Upper lobe of left lung (tissue), 6 donors: ENCODE data around the gene FMNL2. TPM values are rescaled to one million over a fixed set of nuclear protein-coding genes. Genes with fewer than 3 reads are reported as not detected.

Experiments used
- ATAC-seq, 2 donors: fragments of 200-7000 bp; cut with Tn5 transposase; one replicate each; pipeline ENCODE4 v1.9.1; 2022; ENCODE audit warnings: mild to moderate bottlenecking in 2 of 2, moderate library complexity in 2 of 2; ENCODE audit not compliant: low FRiP score in 2 of 2
- DNase-seq, 2 donors: peaks; one replicate each; pipeline ENCODE4 v3.0.0-alpha.2; 2019 to 2020
- H3K27ac ChIP-seq, 4 donors: fragments of 200-600 bp; sonication (generic); one replicate each; pipeline ENCODE4 v1.5.1; 2016 to 2019
- H3K27me3 ChIP-seq, 4 donors: fragments of 200-600 bp; sonication (generic); one replicate each; pipeline ENCODE4 v1.5.1; 2017 to 2019
- H3K36me3 ChIP-seq, 4 donors: fragments of 200-600 bp; sonication (generic); one replicate each; pipeline ENCODE4 v1.5.1; 2016 to 2019
- H3K4me1 ChIP-seq, 4 donors: fragments of 200-600 bp; sonication (generic); one replicate each; pipeline ENCODE4 v1.5.1; 2018 to 2019
- H3K4me3 ChIP-seq, 4 donors: fragments of 200-600 bp; sonication (generic); one replicate each; pipeline ENCODE4 v1.5.1; 2017 to 2019; ENCODE audit warnings: mild to moderate bottlenecking in 2 of 4, moderate library complexity in 1 of 4
- H3K9me3 ChIP-seq, 4 donors: fragments of 200-600 bp; sonication (generic); one replicate each; pipeline ENCODE4 v1.5.1; 2018 to 2019
- CTCF ChIP-seq, 6 experiments: fragments of 450-650 bp in 4 of 6; fragments of 200-600 bp in 2 of 6; sonication (generic) in 2 of 6; IDR thresholded peaks; one replicate each; pipeline ENCODE4 v1.5.1; 2016 to 2019; ENCODE audit warnings: antibody characterized with exemption in 6 of 6
- EP300 ChIP-seq, 4 donors: sonication (generic); formaldehyde crosslinking; IDR thresholded peaks; one replicate each; pipeline ENCODE4 v1.5.1; 2017; ENCODE audit warnings: antibody characterized with exemption in 4 of 4, control low read depth in 2 of 4
- POLR2A ChIP-seq, 4 donors: fragments of 450-650 bp; IDR thresholded peaks; one replicate each; pipeline ENCODE4 v1.5.1; 2016 to 2017; ENCODE audit warnings: antibody characterized with exemption in 4 of 4, mild to moderate bottlenecking in 2 of 4
- POLR2AphosphoS5 ChIP-seq, 2 donors: sonication (generic); formaldehyde crosslinking; IDR thresholded peaks; one replicate each; pipeline ENCODE4 v1.5.1; 2017; ENCODE audit warnings: antibody characterized with exemption in 2 of 2
- WGBS, 2 donors: methylation state at CpG; one replicate each; pipeline ENCODE4 v1.1.5; 2017 to 2018; 5-methylcytosine and 5-hydroxymethylcytosine counted together
- total RNA-seq, 6 donors: library from RNA; depleted of rRNA in 4 of 6; stranded (reverse); fragments of >200 nt in 4 of 6; gene quantifications; one replicate each; pipeline versions ENCODE4 v1.1.0 to v1.2.1, GENCODE V29; 2016 to 2021
- donor health status: DM: no; HTN: no; CAD: no; lungs with moderate emphysema.
- donor health status: DM: no; HTN: yes; CAD: no; lungs with severe emphysema.

FMNL2 gene
- total RNA-seq, 6 donors from 2014 or later: 49.9 to 160 (median 66.9) TPM

GRCh38 chr2:152428800-152429582, 94.0 kb downstream of the FMNL2 start:
- 82 to 83% methylated on average over 8 of the region's 8 CpGs for WGBS, 2 donors
- DNase-seq: no peak

GRCh38 chr2:152430876-152431275, 95.9 kb downstream of the FMNL2 start:
- Histone ChIP-seq H3K4me3 (no peak overlapping the region), H3K9me3 (no peaks in the 10 kb centered on the region), H3K4me1 (peaks cover 21 to 38% (median 22%) of the 10 kb centered on the region in 4 donors), H3K36me3 (no peaks in the 10 kb centered on the region), H3K27ac (no peak overlapping the region), H3K27me3 (no peaks in the 10 kb centered on the region)
- TF ChIP-seq POLR2A (IDR thresholded peaks at IDR 0.05) (no peak), CTCF (IDR thresholded peaks at IDR 0.05) (no peak), EP300 (IDR thresholded peaks at IDR 0.05) (no peak), POLR2AphosphoS5 (IDR thresholded peaks at IDR 0.05) (no peak)
- ATAC-seq (no peak), DNase-seq (no peak)
- 85 to 95% methylated on average over 1 of the region's 1 CpG for WGBS, 2 donors

More at GRCh38 chr2:152428800-152429582, 94.0 kb downstream of the FMNL2 start:
- no peaks in the 10 kb centered on the region for H3K9me3 ChIP-seq
- no peaks in the 10 kb centered on the region for H3K27me3 ChIP-seq
- no peak overlapping the region for H3K27ac ChIP-seq
- ATAC-seq: no peak
- no peak overlapping the region for H3K4me3 ChIP-seq
- no peaks in the 10 kb centered on the region for H3K36me3 ChIP-seq
- no peak for TF ChIP-seq EP300 (IDR thresholded peaks at IDR 0.05)
- TF ChIP-seq POLR2AphosphoS5 (IDR thresholded peaks at IDR 0.05): no peak
- TF ChIP-seq POLR2A (IDR thresholded peaks at IDR 0.05): no peak
- TF ChIP-seq CTCF (IDR thresholded peaks at IDR 0.05): no peak
- H3K4me1 ChIP-seq: peaks cover 21 to 32% (median 22%) of the 10 kb centered on the region in 4 donors

DNA sequence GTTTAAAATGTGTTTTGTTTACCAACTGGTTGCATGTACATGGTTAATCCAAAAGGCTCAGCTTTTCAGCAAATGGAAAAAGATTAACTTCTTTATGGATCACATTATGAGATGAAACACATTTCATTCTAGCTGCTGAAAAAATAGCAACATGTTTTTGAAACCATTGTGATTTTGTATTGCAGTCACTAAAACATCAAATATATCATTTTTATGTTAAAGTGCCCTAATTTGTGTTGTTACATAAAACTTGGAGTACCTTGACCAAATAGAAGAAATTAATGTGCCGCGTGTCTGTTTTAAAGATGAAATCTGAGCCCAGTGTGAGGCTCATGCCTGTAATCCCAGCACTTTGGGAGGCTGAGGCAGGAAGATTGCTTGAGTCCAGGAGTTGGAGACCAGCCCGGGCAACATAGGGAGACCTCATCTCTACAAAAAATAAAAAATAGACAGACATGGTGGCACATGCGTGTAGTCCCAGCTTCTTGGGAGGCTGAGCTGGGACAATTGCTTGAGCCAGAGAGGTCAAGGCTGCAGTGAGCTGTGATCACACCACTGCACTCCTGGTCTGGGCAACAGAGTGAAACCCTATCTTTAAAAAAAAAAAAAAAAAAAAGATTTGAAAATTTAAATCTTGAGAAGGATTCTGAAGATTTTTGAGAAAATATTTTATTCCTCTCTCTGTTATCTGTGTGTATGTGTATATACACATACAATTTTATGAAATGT, 96.6 kb downstream of the FMNL2 start:
- no peaks in the 10 kb centered on the region for H3K9me3 ChIP-seq
- WGBS, 2 donors: 81 to 98% methylated on average over 4 of the region's 4 CpGs
- H3K27ac ChIP-seq: peak overlapping the region in 3 of 4 donors; percentile 26 to 72 (median 35)
- H3K27me3 ChIP-seq: no peaks in the 10 kb centered on the region
- no peak overlapping the region for H3K4me3 ChIP-seq
- ATAC-seq: no peak
- no peak for TF ChIP-seq EP300 (IDR thresholded peaks at IDR 0.05)
- TF ChIP-seq CTCF (IDR thresholded peaks at IDR 0.05): no peak
- TF ChIP-seq POLR2A (IDR thresholded peaks at IDR 0.05): no peak
- no peak for TF ChIP-seq POLR2AphosphoS5 (IDR thresholded peaks at IDR 0.05)
- no peaks in the 10 kb centered on the region for H3K36me3 ChIP-seq
- no peak for DNase-seq
- peaks cover 21 to 38% (median 22%) of the 10 kb centered on the region in 4 donors for H3K4me1 ChIP-seq

DNA sequence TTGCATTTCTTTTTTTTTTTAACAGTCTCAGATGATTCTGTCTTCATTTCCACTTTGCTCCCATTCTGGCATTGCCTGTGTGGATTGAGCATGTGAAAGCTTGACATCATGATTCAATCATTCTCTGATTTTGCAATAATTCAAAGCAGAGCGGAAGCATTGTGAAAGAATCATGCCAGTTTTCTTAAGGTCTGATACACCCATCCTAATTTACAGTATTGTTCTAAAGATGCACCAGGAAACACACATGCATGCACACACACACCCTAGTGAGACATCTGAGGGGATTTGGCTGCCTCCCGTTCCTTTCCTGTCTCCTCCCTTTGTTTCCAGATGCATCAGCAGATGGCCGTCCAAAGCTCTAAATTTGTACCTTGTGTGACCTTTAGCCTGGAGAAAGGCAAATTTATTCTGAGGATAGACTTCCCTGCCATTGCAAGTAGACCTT, 97.3 kb downstream of the FMNL2 start:
- Histone ChIP-seq H3K9me3 (no peaks in the 10 kb centered on the region), H3K4me3 (no peak overlapping the region), H3K4me1 (peaks cover 21 to 38% (median 22%) of the 10 kb centered on the region in 4 donors), H3K27ac (peak overlapping the region; percentile 33 to 78 (median 46)), H3K36me3 (no peaks in the 10 kb centered on the region), H3K27me3 (no peaks in the 10 kb centered on the region)
- peak in 1 of 2 donors; percentile 46 for DNase-seq
- TF ChIP-seq POLR2AphosphoS5 (IDR thresholded peaks at IDR 0.05): peak; percentile 85 to 87
- TF ChIP-seq EP300 (IDR thresholded peaks at IDR 0.05): peak in 2 of 4 donors; percentile 92 to 97
- TF ChIP-seq CTCF (IDR thresholded peaks at IDR 0.05): no peak
- TF ChIP-seq POLR2A (IDR thresholded peaks at IDR 0.05): peak in 1 of 4 donors; percentile 41
- 33 to 49% methylated on average over 3 of the region's 3 CpGs for WGBS, 2 donors
- peak; percentile 66 to 93 for ATAC-seq
